AG10803 (cell line): ENCODE measurements around the gene HLA-DQB1.
"Not testable (repeated sequence)": the region's sequence is repeated elsewhere in the genome, so short reads cannot be mapped to it uniquely, and the experiment has no call there.

Experiments used
- DNase-seq: peaks from one replicate; pipeline ENCODE4 v3.0.0; 2010; ENCODE audit warnings: low read depth
- H3K4me3 ChIP-seq: 2 replicates; pipeline ENCODE4 v1.5.1; 2011; ENCODE audit warnings: mild to moderate bottlenecking, low read length, control low read depth
- TF ChIP-seq, protein P1 (sequence below): conservative IDR thresholded peaks from 2 replicates; pipeline ENCODE4 v1.5.1; 2011; ENCODE audit warnings: mild to moderate bottlenecking, low read length, control low read depth, inconsistent platforms

Gene HLA-DQB1

DNA sequence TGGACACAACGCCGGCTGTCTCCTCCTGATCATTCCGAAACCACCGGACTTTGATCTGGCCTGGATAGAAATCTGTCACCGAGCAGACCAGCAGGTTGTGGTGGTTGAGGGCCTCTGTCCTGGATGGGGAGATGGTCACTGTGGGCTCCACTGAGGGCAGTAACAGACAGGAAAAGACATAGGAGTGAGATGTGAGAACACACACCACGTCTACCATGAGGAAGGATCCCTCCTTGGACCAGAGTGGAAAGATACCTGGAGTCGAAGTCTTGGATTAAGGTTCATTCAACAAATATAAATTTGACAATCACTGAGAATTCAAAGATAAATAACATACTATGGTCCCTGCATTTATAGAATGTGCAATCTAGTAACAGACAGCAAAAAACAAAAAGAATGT lies 4.4 kb downstream of the HLA-DQB1 start:
- H3K4me3 ChIP-seq: no peak overlapping the region
- TF ChIP-seq, protein P1, sequence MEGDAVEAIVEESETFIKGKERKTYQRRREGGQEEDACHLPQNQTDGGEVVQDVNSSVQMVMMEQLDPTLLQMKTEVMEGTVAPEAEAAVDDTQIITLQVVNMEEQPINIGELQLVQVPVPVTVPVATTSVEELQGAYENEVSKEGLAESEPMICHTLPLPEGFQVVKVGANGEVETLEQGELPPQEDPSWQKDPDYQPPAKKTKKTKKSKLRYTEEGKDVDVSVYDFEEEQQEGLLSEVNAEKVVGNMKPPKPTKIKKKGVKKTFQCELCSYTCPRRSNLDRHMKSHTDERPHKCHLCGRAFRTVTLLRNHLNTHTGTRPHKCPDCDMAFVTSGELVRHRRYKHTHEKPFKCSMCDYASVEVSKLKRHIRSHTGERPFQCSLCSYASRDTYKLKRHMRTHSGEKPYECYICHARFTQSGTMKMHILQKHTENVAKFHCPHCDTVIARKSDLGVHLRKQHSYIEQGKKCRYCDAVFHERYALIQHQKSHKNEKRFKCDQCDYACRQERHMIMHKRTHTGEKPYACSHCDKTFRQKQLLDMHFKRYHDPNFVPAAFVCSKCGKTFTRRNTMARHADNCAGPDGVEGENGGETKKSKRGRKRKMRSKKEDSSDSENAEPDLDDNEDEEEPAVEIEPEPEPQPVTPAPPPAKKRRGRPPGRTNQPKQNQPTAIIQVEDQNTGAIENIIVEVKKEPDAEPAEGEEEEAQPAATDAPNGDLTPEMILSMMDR: no peak
- no peak for DNase-seq

DNA sequence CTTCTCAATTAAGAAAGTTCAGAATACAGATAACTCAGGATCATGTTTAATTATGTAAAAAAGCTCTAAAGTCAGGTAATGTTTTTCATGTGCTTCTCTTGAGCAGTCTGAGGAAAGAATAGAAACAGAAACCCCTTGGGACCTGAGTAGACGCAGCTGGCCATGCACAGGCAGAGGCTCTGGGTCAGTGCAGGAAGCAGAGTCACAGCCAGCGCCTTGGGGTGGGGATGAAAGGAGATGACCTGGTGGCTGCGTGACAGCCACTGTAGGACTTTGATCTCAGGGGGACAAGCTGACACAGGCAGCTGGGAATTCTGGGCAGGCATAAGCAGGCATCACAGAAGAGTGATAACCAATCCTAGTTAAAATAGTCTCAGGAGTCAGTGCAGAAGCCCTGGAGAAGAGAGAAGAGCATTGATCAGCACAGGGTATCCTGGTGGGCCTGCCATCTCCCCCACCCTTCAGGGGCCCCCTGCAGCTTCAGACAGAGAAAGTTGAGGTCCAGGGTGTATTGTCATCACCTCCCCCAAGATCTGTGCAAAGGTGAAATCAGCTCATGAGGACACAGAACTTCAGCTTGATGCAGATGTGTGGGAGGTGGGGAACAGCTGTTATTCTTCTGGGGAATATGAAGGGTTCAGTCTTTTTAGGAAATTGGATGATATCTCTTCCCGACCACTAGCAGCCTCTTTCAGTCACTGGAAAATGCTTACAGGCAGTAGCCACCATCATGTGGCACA lies 6.4 kb downstream of the HLA-DQB1 start:
- DNase-seq: no peak
- H3K4me3 ChIP-seq: no peak overlapping the region
- TF ChIP-seq, protein P1: no peak

DNA sequence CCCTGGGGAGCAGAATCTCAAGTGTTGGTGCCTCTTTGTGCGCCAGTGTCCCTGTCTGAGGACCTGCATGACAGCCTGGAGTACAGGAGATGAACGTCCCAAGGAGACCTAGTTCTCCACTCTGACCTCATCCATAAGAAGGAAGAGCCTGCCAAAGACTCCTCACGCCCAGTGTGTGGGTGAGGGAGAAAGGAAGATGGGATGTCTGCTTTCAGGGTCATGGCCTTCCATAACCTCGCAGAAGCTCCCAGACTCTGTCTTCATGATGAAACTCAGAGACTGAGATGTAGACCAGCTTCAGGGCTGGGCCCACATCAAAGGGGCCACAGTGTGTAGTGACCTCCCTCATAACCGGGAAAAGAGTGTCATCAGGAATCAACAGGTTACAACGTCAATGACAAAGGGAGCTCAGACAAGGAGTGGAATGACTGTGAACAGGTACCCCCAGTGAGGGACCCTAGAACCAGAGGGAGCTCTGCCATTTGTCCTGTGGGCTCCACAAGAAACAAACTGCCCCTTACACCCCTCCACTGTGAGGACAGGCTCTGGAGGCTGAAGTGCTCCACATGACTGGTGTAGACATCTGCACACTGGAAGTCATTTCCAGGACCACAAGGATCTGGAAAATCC lies 8.1 kb downstream of the HLA-DQB1 start:
- TF ChIP-seq, protein P1: no peak

DNA sequence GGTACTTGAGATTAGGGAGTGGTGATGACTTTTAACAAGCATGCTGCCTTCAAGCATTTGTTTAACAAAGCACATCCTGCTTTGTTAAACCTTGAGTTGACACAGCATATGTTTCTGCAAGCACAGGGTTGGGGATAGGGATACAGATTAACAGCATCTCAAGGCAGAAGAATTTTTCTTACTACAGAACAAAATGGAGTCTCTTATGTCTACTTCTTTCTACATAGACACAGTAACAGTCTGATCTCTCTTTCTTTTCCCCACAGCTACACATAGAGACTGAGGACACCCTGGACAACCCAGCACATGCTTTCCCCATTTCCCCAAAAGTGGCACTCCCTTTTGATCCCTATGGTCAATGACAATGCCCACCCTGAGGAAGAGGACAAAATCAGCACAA lies 8.6 kb downstream of the HLA-DQB1 start:
- DNase-seq, H3K4me3 ChIP-seq: not testable (repeated sequence)

More for the DNA sequence above, 8.1 kb downstream of the HLA-DQB1 start:
- DNase-seq: no peak
- H3K4me3 ChIP-seq: no peak overlapping the region

DNA sequence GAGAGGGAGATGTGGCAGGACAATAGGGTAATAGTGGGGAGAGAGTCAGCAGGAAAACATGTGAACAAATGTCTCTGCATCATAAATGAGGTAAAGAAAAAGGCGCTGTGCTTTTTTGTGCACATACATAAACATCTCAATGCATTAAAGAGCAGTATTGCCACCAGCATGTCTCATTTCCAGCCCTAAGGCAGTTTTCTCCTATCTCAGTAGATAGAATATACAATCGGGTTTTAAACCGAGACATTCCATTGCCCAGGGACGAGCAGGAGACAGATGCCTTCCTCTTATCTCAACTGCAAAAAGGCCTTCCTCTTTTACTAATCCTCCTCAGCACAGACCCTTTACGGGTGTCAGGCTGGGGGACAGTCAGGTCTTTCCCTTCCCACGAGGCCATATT lies 9.1 kb downstream of the HLA-DQB1 start:
- H3K4me3 ChIP-seq, DNase-seq: not testable (repeated sequence)

DNA sequence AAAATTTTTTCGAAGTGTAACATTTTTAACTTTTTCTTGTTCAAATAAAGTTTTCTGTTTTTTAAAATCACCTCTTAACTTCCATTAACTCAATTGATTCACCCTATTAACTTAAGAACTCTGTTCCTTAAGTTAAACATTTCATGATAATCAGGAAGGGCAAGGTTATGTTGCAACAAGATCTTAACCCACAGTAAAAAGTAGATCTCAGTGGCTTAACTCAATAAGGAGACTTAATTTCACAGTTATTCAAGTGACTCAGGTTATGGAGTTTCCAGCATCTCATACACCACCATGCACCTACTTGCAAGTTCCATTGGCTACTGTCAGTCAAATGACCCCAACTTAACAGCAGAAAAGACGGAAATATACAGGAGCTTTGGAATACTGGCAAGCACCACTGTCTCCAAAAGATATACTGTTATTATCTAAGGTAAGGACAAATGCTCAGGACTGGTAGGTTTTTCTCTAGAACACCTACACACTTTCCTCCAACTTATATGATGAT lies 11.2 kb downstream of the HLA-DQB1 start:
- TF ChIP-seq, protein P1: no peak
- no peak for DNase-seq
- H3K4me3 ChIP-seq: no peak overlapping the region

DNA sequence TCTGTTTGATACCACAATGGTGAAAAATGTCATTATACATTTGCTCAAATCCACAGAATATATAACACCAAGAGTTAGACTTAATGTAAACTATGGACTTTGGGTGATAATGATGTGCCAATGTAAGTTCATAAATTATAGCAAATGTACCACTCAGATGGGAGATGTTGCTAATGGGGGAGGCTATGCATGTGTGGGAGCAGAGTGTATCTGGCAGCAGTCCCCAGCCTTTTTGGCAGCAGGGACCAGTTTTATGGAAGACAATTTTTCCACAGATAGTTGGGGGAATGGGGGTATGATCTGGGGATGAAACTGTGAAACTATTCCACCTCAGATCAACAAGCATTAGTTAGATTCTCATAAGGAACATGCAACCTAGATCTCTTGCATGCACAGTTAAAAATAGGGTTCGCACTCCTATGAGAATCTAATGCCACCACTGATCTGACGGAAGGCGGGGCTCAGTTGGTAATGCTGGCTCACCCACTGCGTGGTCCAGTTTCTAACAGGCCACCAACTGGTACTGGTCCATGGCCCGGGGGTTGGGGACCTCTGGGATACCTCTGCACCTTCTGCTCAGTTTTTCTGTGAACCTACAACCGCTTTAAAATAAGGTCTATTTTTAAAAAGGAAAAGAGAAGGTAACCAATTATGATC lies 21.3 kb downstream of the HLA-DQB1 start:
- DNase-seq: no peak
- TF ChIP-seq, protein P1: no peak
- H3K4me3 ChIP-seq: no peak overlapping the region

DNA sequence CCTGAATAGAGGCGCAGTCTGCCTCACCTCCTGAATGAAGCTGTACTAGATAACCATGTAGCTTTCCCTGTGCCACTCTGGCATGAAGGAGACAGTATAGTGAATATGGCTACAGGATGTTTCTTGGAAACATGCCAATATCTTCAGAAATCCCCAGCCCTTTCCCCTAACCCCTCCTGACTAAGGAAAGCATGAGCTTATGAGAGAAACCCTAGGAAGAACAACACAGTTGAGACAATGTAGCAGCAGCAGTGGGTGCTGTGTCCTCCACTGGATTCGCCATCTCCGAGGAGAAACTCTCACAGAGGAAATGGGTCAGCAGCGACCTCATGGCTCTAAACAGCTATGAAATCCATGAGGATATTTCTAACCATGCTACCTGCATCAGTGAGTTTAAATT lies 22.6 kb downstream of the HLA-DQB1 start:
- TF ChIP-seq, protein P1: no peak
- DNase-seq: no peak
- H3K4me3 ChIP-seq: no peak overlapping the region
